Activated T-helper 2 cell treated with anti-CD3 and anti-CD28 coated beads, Interferon-gamma antibody, Interleukin-2, Interleukin-4, amounts not matched to agents 10 μg/mL and 5 μg/mL and 100 μg/mL, durations not matched to agents 14 hours and 24 hours and 36 hours (primary cell): ENCODE results near the gene IGLL5. TPM values are rescaled to one million over a fixed set of nuclear protein-coding genes. Genes with fewer than 3 reads are reported as not detected.

Experiments used
- DNase-seq: peaks from one replicate; pipeline ENCODE4 v3.0.0; 2021; ENCODE audit warnings: low spot score
- H3K27ac Mint-ChIP-seq: one replicate; pipeline ENCODE4 v1.8.0; 2021; ENCODE audit warnings: mixed read lengths
- H3K27me3 Mint-ChIP-seq: one replicate; pipeline ENCODE4 v1.8.0; 2021; ENCODE audit warnings: low read depth, mixed read lengths
- H3K36me3 Mint-ChIP-seq: one replicate; pipeline ENCODE4 v1.8.0; 2021; ENCODE audit warnings: low read depth, mixed read lengths
- H3K4me1 Mint-ChIP-seq: one replicate; pipeline ENCODE4 v1.8.0; 2021; ENCODE audit warnings: low read depth, mixed read lengths
- H3K4me3 Mint-ChIP-seq: one replicate; pipeline ENCODE4 v1.8.0; 2021; ENCODE audit warnings: low read depth, mild to moderate bottlenecking, moderate library complexity, mixed read lengths
- H3K9me3 Mint-ChIP-seq: one replicate; pipeline ENCODE4 v1.8.0; 2021; ENCODE audit warnings: mixed read lengths
- intact Hi-C: fragments of 100-400 bp; cut with micrococcal nuclease; formaldehyde crosslinking; loops from one replicate; pipeline ENCODE4 v1.15.1; 2023
- total RNA-seq: library from RNA; stranded (reverse); gene quantifications from 2 replicates; pipeline ENCODE4 v1.2.3, GENCODE V29; 2022

The IGLL5 gene
- total RNA-seq, 1 donor from 2014 or later, result not detected

GRCh38 chr22:22870577-22871404 lies 16.8 kb upstream of the IGLL5 start:
- Mint-ChIP-seq H3K36me3 (no peaks in the 10 kb centered on the region), H3K27me3 (peaks cover 50% of the 10 kb centered on the region), H3K4me1 (peaks cover 10% of the 10 kb centered on the region), H3K4me3 (no peak overlapping the region), H3K9me3 (no peaks in the 10 kb centered on the region), H3K27ac (no peak overlapping the region)
- intact Hi-C loops, result no loop called here
- DNase-seq, result no peak

- Mint-ChIP-seq H3K9me3 (no peaks in the 10 kb centered on the region), H3K36me3 (no peaks in the 10 kb centered on the region), H3K27me3 (peaks cover 51% of the 10 kb centered on the region), H3K4me3 (no peak overlapping the region), H3K27ac (no peak overlapping the region), H3K4me1 (peaks cover 1% of the 10 kb centered on the region)
- intact Hi-C loops, result no loop called here
- no peak for DNase-seq
These were observed 15.9 kb upstream of the IGLL5 start for GRCh38 chr22:22871536-22872278.

- H3K27me3 Mint-ChIP-seq, result peaks cover 41% of the 10 kb centered on the region
These were observed 14.6 kb upstream of the IGLL5 start for GRCh38 chr22:22872722-22873708.

GRCh38 chr22:22877523-22878210 lies 9.9 kb upstream of the IGLL5 start:
- intact Hi-C loops, result no loop called here
- Mint-ChIP-seq H3K9me3 (no peaks in the 10 kb centered on the region), H3K27me3 (peaks cover 28% of the 10 kb centered on the region)

More at GRCh38 chr22:22872722-22873708, 14.6 kb upstream of the IGLL5 start:
- no peak for DNase-seq
- H3K4me1 Mint-ChIP-seq, result no peaks in the 10 kb centered on the region
- no peak overlapping the region for H3K4me3 Mint-ChIP-seq
- no peak overlapping the region for H3K27ac Mint-ChIP-seq
- H3K36me3 Mint-ChIP-seq, result no peaks in the 10 kb centered on the region
- intact Hi-C loops, result no loop called here
- H3K9me3 Mint-ChIP-seq, result no peaks in the 10 kb centered on the region

GRCh38 chr22:22878211-22878570 lies 9.4 kb upstream of the IGLL5 start:
- H3K36me3 Mint-ChIP-seq, result no peaks in the 10 kb centered on the region
- no peak overlapping the region for H3K27ac Mint-ChIP-seq
- no peak for DNase-seq
- no peaks in the 10 kb centered on the region for H3K4me1 Mint-ChIP-seq
- intact Hi-C loops, result no loop called here
- H3K27me3 Mint-ChIP-seq, result peaks cover 28% of the 10 kb centered on the region
- no peaks in the 10 kb centered on the region for H3K9me3 Mint-ChIP-seq
- no peak overlapping the region for H3K4me3 Mint-ChIP-seq

More at GRCh38 chr22:22877523-22878210, 9.9 kb upstream of the IGLL5 start:
- Mint-ChIP-seq H3K36me3 (no peaks in the 10 kb centered on the region), H3K27ac (no peak overlapping the region), H3K4me3 (no peak overlapping the region), H3K4me1 (no peaks in the 10 kb centered on the region)
- peak; percentile 55 for DNase-seq

GRCh38 chr22:22878801-22879674 lies 8.6 kb upstream of the IGLL5 start:
- no peak overlapping the region for H3K4me3 Mint-ChIP-seq
- no peaks in the 10 kb centered on the region for H3K36me3 Mint-ChIP-seq
- H3K27ac Mint-ChIP-seq, result no peak overlapping the region
- DNase-seq, result no peak
- no peaks in the 10 kb centered on the region for H3K9me3 Mint-ChIP-seq
- intact Hi-C loops, result no loop called here
- peaks cover 23% of the 10 kb centered on the region for H3K27me3 Mint-ChIP-seq
- H3K4me1 Mint-ChIP-seq, result peaks cover 5% of the 10 kb centered on the region

- H3K4me3 Mint-ChIP-seq, result no peak overlapping the region
- H3K36me3 Mint-ChIP-seq, result no peaks in the 10 kb centered on the region
- peaks cover 23% of the 10 kb centered on the region for H3K27me3 Mint-ChIP-seq
- H3K4me1 Mint-ChIP-seq, result peaks cover 9% of the 10 kb centered on the region
- H3K9me3 Mint-ChIP-seq, result no peaks in the 10 kb centered on the region
- H3K27ac Mint-ChIP-seq, result no peak overlapping the region
- intact Hi-C loops, result loop anchor here (5.0 kb wide), 1 partner anchor 92 kb away; no protein-coding TSS in a partner anchor
- DNase-seq, result no peak
These were observed 7.9 kb upstream of the IGLL5 start for GRCh38 chr22:22879675-22880155.

GRCh38 chr22:22880645-22881044 lies 7.0 kb upstream of the IGLL5 start:
- Mint-ChIP-seq H3K4me1 (peaks cover 14% of the 10 kb centered on the region), H3K27me3 (peaks cover 25% of the 10 kb centered on the region), H3K4me3 (no peak overlapping the region), H3K36me3 (no peaks in the 10 kb centered on the region), H3K27ac (no peak overlapping the region), H3K9me3 (no peaks in the 10 kb centered on the region)
- DNase-seq, result no peak
- intact Hi-C loops, result loop anchor here (5.0 kb wide), 1 partner anchor 93 kb away; no protein-coding TSS in a partner anchor

GRCh38 chr22:22881116-22882000 lies 6.3 kb upstream of the IGLL5 start:
- Mint-ChIP-seq H3K4me3 (no peak overlapping the region), H3K4me1 (peaks cover 15% of the 10 kb centered on the region), H3K27ac (no peak overlapping the region), H3K9me3 (no peaks in the 10 kb centered on the region), H3K27me3 (peaks cover 25% of the 10 kb centered on the region), H3K36me3 (no peaks in the 10 kb centered on the region)
- no peak for DNase-seq
- intact Hi-C loops, result loop anchor here (5.0 kb wide), 1 partner anchor 94 kb away; no protein-coding TSS in a partner anchor

- no peak overlapping the region for H3K27ac Mint-ChIP-seq
- intact Hi-C loops, result loop anchor here (5.0 kb wide), 1 partner anchor 95 kb away; no protein-coding TSS in a partner anchor
- peaks cover 15% of the 10 kb centered on the region for H3K4me1 Mint-ChIP-seq
- no peaks in the 10 kb centered on the region for H3K9me3 Mint-ChIP-seq
- no peaks in the 10 kb centered on the region for H3K36me3 Mint-ChIP-seq
- H3K4me3 Mint-ChIP-seq, result no peak overlapping the region
- peak; percentile 9 for DNase-seq
- H3K27me3 Mint-ChIP-seq, result peaks cover 30% of the 10 kb centered on the region
These were observed 5.4 kb upstream of the IGLL5 start for GRCh38 chr22:22882033-22882717.
